ENCODE results near the gene SACS. TPM values are rescaled to one million over a fixed set of nuclear protein-coding genes. Genes with fewer than 3 reads are reported as not detected.

The SACS gene
- total and polyA plus RNA-seq, 2 of the 4 experiments (the other 2 are of a cell fraction): 14.7 to 121 TPM

DNA sequence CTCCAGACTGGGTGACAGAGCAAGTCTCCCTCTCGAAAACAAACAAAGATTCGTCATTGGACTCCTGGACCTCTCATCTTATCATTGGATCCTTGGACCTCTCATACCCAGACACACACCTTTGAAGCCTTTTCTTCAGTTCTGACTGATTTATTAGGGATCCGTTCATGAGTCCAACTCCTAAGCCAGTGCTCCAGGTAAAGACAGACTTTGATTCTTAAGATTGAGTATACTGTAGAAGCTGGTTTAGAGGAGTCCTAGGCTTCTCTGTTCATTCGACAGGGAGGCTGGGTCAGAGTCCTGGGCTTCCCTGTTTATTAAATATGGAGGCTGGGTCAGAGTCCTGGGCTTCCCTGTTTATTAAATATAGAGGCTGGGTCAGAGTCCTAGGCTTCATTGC is 38.7 kb downstream of the SACS start:
- ChIA-PET CTCF (no interaction called here), POLR2A (ENCODE audit: unreplicated experiment) (no interaction called here)
- no peak overlapping the region for H2BK20ac ChIP-seq (ENCODE audit: low read depth, low read length)
- H3K79me1 ChIP-seq (ENCODE audit: low read depth in 1 of 2, low read length in 2 of 2): peaks cover 0 to 17% of the 10 kb centered on the region in 2 experiments; a peak in 3 of 4 replicates
- H4K8ac ChIP-seq (ENCODE audit: low read depth in 2 of 2, low read length in 2 of 2): no peak overlapping the region
- no peak overlapping the region for H4K91ac ChIP-seq (ENCODE audit: insufficient read depth, low read depth, low read length)
- H3K9ac ChIP-seq (ENCODE audit: low read depth, low read length): no peak overlapping the region
- no peak overlapping the region for H3K4ac ChIP-seq (ENCODE audit: low read depth, low read length)
- no peak overlapping the region for H2AFZ ChIP-seq (replicated peaks; ENCODE audit: low read length, poor library complexity)
- no peak for DNase-seq
- H3K18ac ChIP-seq (ENCODE audit: low read depth, low read length): no peak overlapping the region
- no peak for ATAC-seq (ENCODE audit: low read depth)
- no peak overlapping the region for H2AK9ac ChIP-seq (replicated peaks; ENCODE audit: low read depth, low read length, poor library complexity)
- H3K27me3 ChIP-seq (ENCODE audit: control insufficient read depth, insufficient read depth, low read length): no peaks in the 10 kb centered on the region
- no peak overlapping the region for H4K5ac ChIP-seq (ENCODE audit: low read depth, low read length)
- dilution Hi-C loops (cut with HindIII; ENCODE audit: low sequenced_read_pairs, unreplicated experiment) (no loop called here), intact Hi-C loops (cut with micrococcal nuclease) (no loop called here), in situ Hi-C loops (cut with MboI; ENCODE audit: low sequenced_read_pairs) (no loop called here)
- no peak overlapping the region for H2BK120ac ChIP-seq (ENCODE audit: low read depth, low read length)
- H3K4me2 ChIP-seq (ENCODE audit: low read depth, low read length): no peak overlapping the region
- H3K9me3 ChIP-seq (ENCODE audit: control insufficient read depth, insufficient read depth, low read length): peaks cover 4% of the 10 kb centered on the region; the same call in 1 of the 2 replicates
- no TSS peak for BruUV-seq (replicated peaks)
- H3K27ac ChIP-seq (ENCODE audit: insufficient read depth, low read length): no peak overlapping the region
- no CpG with 5 or more reads among the region's 4 CpGs for WGBS, 2 experiments (ENCODE audit: extremely low coverage in 2 of 2, insufficient read length in 1 of 2)
- H3K23ac ChIP-seq (ENCODE audit: low read depth, low read length): no peak overlapping the region
- H2BK15ac ChIP-seq (ENCODE audit: low read depth, low read length): no peak overlapping the region
- no peak overlapping the region for H2BK5ac ChIP-seq (ENCODE audit: low read depth, low read length, poor library complexity, severe bottlenecking)
- H3K14ac ChIP-seq (replicated peaks; ENCODE audit: low read depth, low read length): no peak overlapping the region
- H3K9me1 ChIP-seq (ENCODE audit: insufficient read depth, low read length): 0 out of 2 replicates have a peak, but pooled peaks cover 2% of the 10 kb centered on the region
- TF ChIP-seq CHD1 (IDR thresholded peaks at IDR 0.05; ENCODE audit: low read depth, low read length): no peak
- no peak for TF ChIP-seq MAFK (IDR thresholded peaks at IDR 0.05; ENCODE audit: low read depth, low read length)
- no peak for TF ChIP-seq BHLHE40 (IDR thresholded peaks at IDR 0.05; ENCODE audit: low read depth, low read length)
- no peak for TF ChIP-seq POLR2A (IDR thresholded peaks at IDR 0.05; ENCODE audit: low read depth, low read length)
- no peak for TF ChIP-seq SMC3 (IDR thresholded peaks at IDR 0.05; ENCODE audit: low read depth, low read length)
- no peak for TF ChIP-seq MAZ (IDR thresholded peaks at IDR 0.05; ENCODE audit: borderline replicate concordance, low read depth, low read length)
- no peak for TF ChIP-seq FOS (IDR thresholded peaks at IDR 0.05; ENCODE audit: low read depth, low read length)
- TF ChIP-seq, protein P1, sequence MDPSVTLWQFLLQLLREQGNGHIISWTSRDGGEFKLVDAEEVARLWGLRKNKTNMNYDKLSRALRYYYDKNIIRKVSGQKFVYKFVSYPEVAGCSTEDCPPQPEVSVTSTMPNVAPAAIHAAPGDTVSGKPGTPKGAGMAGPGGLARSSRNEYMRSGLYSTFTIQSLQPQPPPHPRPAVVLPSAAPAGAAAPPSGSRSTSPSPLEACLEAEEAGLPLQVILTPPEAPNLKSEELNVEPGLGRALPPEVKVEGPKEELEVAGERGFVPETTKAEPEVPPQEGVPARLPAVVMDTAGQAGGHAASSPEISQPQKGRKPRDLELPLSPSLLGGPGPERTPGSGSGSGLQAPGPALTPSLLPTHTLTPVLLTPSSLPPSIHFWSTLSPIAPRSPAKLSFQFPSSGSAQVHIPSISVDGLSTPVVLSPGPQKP (IDR thresholded peaks at IDR 0.05; ENCODE audit: borderline replicate concordance, low read depth, low read length): no peak
- no peak for TF ChIP-seq NFE2L2 (IDR thresholded peaks at IDR 0.05; ENCODE audit: low read depth, low read length)
- TF ChIP-seq RFX5 (IDR thresholded peaks at IDR 0.05; ENCODE audit: low read depth, low read length): no peak
- no peak for TF ChIP-seq CEBPB (IDR thresholded peaks at IDR 0.05; ENCODE audit: low read depth, low read length)
- TF ChIP-seq, protein P2, sequence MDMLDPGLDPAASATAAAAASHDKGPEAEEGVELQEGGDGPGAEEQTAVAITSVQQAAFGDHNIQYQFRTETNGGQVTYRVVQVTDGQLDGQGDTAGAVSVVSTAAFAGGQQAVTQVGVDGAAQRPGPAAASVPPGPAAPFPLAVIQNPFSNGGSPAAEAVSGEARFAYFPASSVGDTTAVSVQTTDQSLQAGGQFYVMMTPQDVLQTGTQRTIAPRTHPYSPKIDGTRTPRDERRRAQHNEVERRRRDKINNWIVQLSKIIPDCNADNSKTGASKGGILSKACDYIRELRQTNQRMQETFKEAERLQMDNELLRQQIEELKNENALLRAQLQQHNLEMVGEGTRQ (IDR thresholded peaks at IDR 0.05; ENCODE audit: low read depth, low read length): no peak
- no peak for TF ChIP-seq RAD21 (IDR thresholded peaks at IDR 0.05; ENCODE audit: low read length)
- no peak for TF ChIP-seq RCOR1 (IDR thresholded peaks at IDR 0.05; ENCODE audit: insufficient replicate concordance, low read length)
- no peak for TF ChIP-seq MXI1 (IDR thresholded peaks at IDR 0.05; ENCODE audit: borderline replicate concordance, low read depth, low read length)
- TF ChIP-seq, protein P3, sequence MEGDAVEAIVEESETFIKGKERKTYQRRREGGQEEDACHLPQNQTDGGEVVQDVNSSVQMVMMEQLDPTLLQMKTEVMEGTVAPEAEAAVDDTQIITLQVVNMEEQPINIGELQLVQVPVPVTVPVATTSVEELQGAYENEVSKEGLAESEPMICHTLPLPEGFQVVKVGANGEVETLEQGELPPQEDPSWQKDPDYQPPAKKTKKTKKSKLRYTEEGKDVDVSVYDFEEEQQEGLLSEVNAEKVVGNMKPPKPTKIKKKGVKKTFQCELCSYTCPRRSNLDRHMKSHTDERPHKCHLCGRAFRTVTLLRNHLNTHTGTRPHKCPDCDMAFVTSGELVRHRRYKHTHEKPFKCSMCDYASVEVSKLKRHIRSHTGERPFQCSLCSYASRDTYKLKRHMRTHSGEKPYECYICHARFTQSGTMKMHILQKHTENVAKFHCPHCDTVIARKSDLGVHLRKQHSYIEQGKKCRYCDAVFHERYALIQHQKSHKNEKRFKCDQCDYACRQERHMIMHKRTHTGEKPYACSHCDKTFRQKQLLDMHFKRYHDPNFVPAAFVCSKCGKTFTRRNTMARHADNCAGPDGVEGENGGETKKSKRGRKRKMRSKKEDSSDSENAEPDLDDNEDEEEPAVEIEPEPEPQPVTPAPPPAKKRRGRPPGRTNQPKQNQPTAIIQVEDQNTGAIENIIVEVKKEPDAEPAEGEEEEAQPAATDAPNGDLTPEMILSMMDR (conservative IDR thresholded peaks at IDR 0.05; ENCODE audit: low read depth, low read length): no peak
- no peaks in the 10 kb centered on the region for H3K36me3 ChIP-seq (ENCODE audit: control insufficient read depth, insufficient read depth, low read length)
- no peak overlapping the region for H3K56ac ChIP-seq (ENCODE audit: extremely low read depth, insufficient read depth, low read length)
- no peak overlapping the region for H2AK5ac ChIP-seq (ENCODE audit: low read depth, low read length)
- no peaks in the 10 kb centered on the region for H4K20me1 ChIP-seq (ENCODE audit: insufficient read depth, low read length)
- H3K4me3 ChIP-seq (ENCODE audit: insufficient read depth, low read depth, low read length): no peak overlapping the region
- H3K4me1 ChIP-seq (ENCODE audit: control insufficient read depth, insufficient read depth, low read length): no peaks in the 10 kb centered on the region

Measured in IMR-90 (cell line).